Keratinocyte (primary cell): ENCODE results near the gene DIPK1A.

ENCODE experiments used
- EZH2 ChIP-seq: IDR thresholded peaks from one replicate; pipeline ENCODE4 v1.6.1; 2012; ENCODE audit warnings: inconsistent platforms, mild to moderate bottlenecking, low read length, moderate library complexity
- TF ChIP-seq, protein P1 (sequence below), 3 experiments: IDR thresholded peaks in 1 of 3; conservative IDR thresholded peaks in 1 of 3; optimal IDR thresholded peaks in 1 of 3; 2 replicates in 2 of 3; 3 replicates in 1 of 3; pipeline versions ENCODE3 to v1.5.1; 2011; ENCODE audit warnings: low read length in 3 of 3, mild to moderate bottlenecking in 3 of 3, moderate library complexity in 2 of 3, control low read depth in 1 of 3, inconsistent platforms in 1 of 3; ENCODE audit not compliant: insufficient read depth in 2 of 3; ENCODE audit errors: extremely low read depth in 1 of 3

GRCh38 chr1:92992054-92992453, 30.8 kb upstream of the DIPK1A start:
- TF ChIP-seq, protein P1, sequence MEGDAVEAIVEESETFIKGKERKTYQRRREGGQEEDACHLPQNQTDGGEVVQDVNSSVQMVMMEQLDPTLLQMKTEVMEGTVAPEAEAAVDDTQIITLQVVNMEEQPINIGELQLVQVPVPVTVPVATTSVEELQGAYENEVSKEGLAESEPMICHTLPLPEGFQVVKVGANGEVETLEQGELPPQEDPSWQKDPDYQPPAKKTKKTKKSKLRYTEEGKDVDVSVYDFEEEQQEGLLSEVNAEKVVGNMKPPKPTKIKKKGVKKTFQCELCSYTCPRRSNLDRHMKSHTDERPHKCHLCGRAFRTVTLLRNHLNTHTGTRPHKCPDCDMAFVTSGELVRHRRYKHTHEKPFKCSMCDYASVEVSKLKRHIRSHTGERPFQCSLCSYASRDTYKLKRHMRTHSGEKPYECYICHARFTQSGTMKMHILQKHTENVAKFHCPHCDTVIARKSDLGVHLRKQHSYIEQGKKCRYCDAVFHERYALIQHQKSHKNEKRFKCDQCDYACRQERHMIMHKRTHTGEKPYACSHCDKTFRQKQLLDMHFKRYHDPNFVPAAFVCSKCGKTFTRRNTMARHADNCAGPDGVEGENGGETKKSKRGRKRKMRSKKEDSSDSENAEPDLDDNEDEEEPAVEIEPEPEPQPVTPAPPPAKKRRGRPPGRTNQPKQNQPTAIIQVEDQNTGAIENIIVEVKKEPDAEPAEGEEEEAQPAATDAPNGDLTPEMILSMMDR (optimal IDR thresholded peaks at IDR 0.05 in 1 of 3, IDR thresholded peaks at IDR 0.05 in 1 of 3, conservative IDR thresholded peaks at IDR 0.05 in 1 of 3; ENCODE audit: extremely low read depth in 1 of 3, insufficient read depth in 2 of 3, low read length in 3 of 3): no peak
- no peak for TF ChIP-seq EZH2
